Liver (tissue), 9 donors: ENCODE measurements around the gene LPO. TPM values are rescaled to one million over a fixed set of nuclear protein-coding genes. Genes with fewer than 3 reads are reported as not detected.

ENCODE experiments used
- DNase-seq: peaks from one replicate; pipeline ENCODE4 v3.0.0-alpha.2; 2017; ENCODE audit warnings: low spot score
- H3K27ac ChIP-seq, 2 donors: one replicate each; pipeline ENCODE4 v1.7.0; 2013; ENCODE audit warnings: inconsistent platforms in 2 of 2, low read length in 2 of 2, control low read depth in 1 of 2, low read depth in 1 of 2, mild to moderate bottlenecking in 1 of 2
- H3K27me3 ChIP-seq, 4 donors: one replicate each; pipeline versions ENCODE4 v1.6.1 to v1.7.0; 2013; ENCODE audit warnings: low read length in 3 of 4, inconsistent platforms in 1 of 4, mild to moderate bottlenecking in 1 of 4, moderate library complexity in 1 of 4; ENCODE audit not compliant: control insufficient read depth in 4 of 4, insufficient read depth in 4 of 4
- H3K36me3 ChIP-seq, 4 donors: one replicate each; pipeline versions ENCODE4 v1.6.1 to v1.7.0; 2013; ENCODE audit warnings: low read length in 3 of 4, mild to moderate bottlenecking in 3 of 4, low read depth in 1 of 4, moderate library complexity in 1 of 4; ENCODE audit not compliant: control insufficient read depth in 4 of 4, insufficient read depth in 3 of 4
- H3K4me1 ChIP-seq, 4 donors: one replicate each; pipeline versions ENCODE4 v1.6.1 to v1.7.0; 2013; ENCODE audit warnings: low read length in 3 of 4, mild to moderate bottlenecking in 3 of 4, moderate library complexity in 1 of 4; ENCODE audit not compliant: control insufficient read depth in 4 of 4, insufficient read depth in 4 of 4
- H3K4me3 ChIP-seq, 3 donors: one replicate each; pipeline versions ENCODE4 v1.6.1 to v1.7.0; 2013; ENCODE audit warnings: low read length in 3 of 3, control low read depth in 1 of 3, low read depth in 1 of 3, mild to moderate bottlenecking in 1 of 3
- H3K9ac ChIP-seq, 2 donors: one replicate each; pipeline ENCODE4 v1.7.0; 2013; ENCODE audit warnings: low read length in 2 of 2, mild to moderate bottlenecking in 2 of 2, moderate library complexity in 2 of 2, control low read depth in 1 of 2, low read depth in 1 of 2
- H3K9me3 ChIP-seq, 4 donors: one replicate each; pipeline versions ENCODE4 v1.6.1 to v1.7.0; 2013; ENCODE audit warnings: low read length in 3 of 4; ENCODE audit not compliant: control insufficient read depth in 4 of 4
- ATF3 ChIP-seq: IDR thresholded peaks from 2 replicates; pipeline ENCODE4 v1.6.1; 2016; ENCODE audit warnings: antibody characterized with exemption
- FOXA2 ChIP-seq: IDR thresholded peaks from 2 replicates; pipeline ENCODE4 v1.6.1; 2016; ENCODE audit warnings: antibody characterized with exemption
- GABPA ChIP-seq, 2 donors: IDR thresholded peaks in 1 of 2; conservative IDR thresholded peaks in 1 of 2; 2 replicates each; pipeline ENCODE4 v1.6.1; 2016; ENCODE audit warnings: antibody characterized with exemption in 2 of 2, mild to moderate bottlenecking in 1 of 2, moderate library complexity in 1 of 2
- HNF4A ChIP-seq, 2 donors: conservative IDR thresholded peaks; 2 replicates each; pipeline ENCODE4 v1.6.1; 2016; ENCODE audit warnings: antibody characterized with exemption in 2 of 2, mild to moderate bottlenecking in 2 of 2
- JUND ChIP-seq, 2 donors: IDR thresholded peaks; 2 replicates each; pipeline ENCODE4 v1.6.1; 2016; ENCODE audit warnings: antibody characterized with exemption in 2 of 2
- MAX ChIP-seq: IDR thresholded peaks from 2 replicates; pipeline ENCODE4 v1.6.1; 2016; ENCODE audit warnings: antibody characterized with exemption
- NR2F2 ChIP-seq: IDR thresholded peaks from 2 replicates; pipeline ENCODE4 v1.6.1; 2016; ENCODE audit warnings: antibody characterized with exemption
- RAD21 ChIP-seq, 2 donors: IDR thresholded peaks; 2 replicates each; pipeline ENCODE4 v1.6.1; 2016; ENCODE audit warnings: antibody characterized with exemption in 2 of 2, mild to moderate bottlenecking in 2 of 2
- RXRA ChIP-seq, 2 donors: IDR thresholded peaks; 2 replicates each; pipeline ENCODE4 v1.6.1; 2017 to 2018; ENCODE audit warnings: antibody characterized with exemption in 2 of 2, mild to moderate bottlenecking in 1 of 2
- SP1 ChIP-seq: IDR thresholded peaks from 2 replicates; pipeline ENCODE4 v1.6.1; 2018; ENCODE audit warnings: antibody characterized with exemption, mild to moderate bottlenecking
- YY1 ChIP-seq: IDR thresholded peaks from 2 replicates; pipeline ENCODE4 v1.6.1; 2016; ENCODE audit warnings: antibody characterized with exemption, mild to moderate bottlenecking
- WGBS: extraction: QIAGEN DNeasy Blood & Tissue Kit; methylation state at CpG from one replicate; pipeline ENCODE4 v1.1.7; 2013; 5-methylcytosine and 5-hydroxymethylcytosine counted together
- polyA plus RNA-seq, 2 donors: library from polyadenylated mRNA; stranded (reverse) in 1 of 2; unstranded in 1 of 2; fragments of 200-250 nt in 1 of 2; fragments of >200 nt in 1 of 2; fragmentation: Nextera tagmentation in 1 of 2; extraction: Ambion mirVana in 1 of 2; gene quantifications; one replicate each; pipeline versions ENCODE4 v1.2.1 to v1.2.3, GENCODE V29; 2013 to 2015
- total RNA-seq, 2 donors: library from RNA; depleted of rRNA; stranded (reverse); fragments of >200 nt; gene quantifications; one replicate each; pipeline ENCODE4 v1.2.3, GENCODE V29; 2014
- TF ChIP-seq, protein P1 (sequence below): fragments of 150-350 bp; IDR thresholded peaks from 2 replicates; pipeline ENCODE4 v1.5.1; 2017; ENCODE audit warnings: improper control_type of control experiment, low read depth, low read length; ENCODE audit not compliant: missing input control
- TF ChIP-seq, protein P2 (sequence below): IDR thresholded peaks from 2 replicates; pipeline ENCODE4 v1.6.1; 2016; ENCODE audit warnings: antibody characterized with exemption, mild to moderate bottlenecking
- TF ChIP-seq, protein P3 (sequence below): IDR thresholded peaks from 2 replicates; pipeline ENCODE4 v1.6.1; 2016; ENCODE audit warnings: antibody characterized with exemption
- donor health status: healthy.
- donor health status: healthy.
- donor health status: healthy.
- donor health status: healthy.
- donor health status: healthy.

Gene LPO
- total and polyA plus RNA-seq, 4 donors, result not detected

GRCh38 chr17:58200024-58200633 is 38.3 kb upstream of the LPO start (continued):
- TF ChIP-seq, protein P1, sequence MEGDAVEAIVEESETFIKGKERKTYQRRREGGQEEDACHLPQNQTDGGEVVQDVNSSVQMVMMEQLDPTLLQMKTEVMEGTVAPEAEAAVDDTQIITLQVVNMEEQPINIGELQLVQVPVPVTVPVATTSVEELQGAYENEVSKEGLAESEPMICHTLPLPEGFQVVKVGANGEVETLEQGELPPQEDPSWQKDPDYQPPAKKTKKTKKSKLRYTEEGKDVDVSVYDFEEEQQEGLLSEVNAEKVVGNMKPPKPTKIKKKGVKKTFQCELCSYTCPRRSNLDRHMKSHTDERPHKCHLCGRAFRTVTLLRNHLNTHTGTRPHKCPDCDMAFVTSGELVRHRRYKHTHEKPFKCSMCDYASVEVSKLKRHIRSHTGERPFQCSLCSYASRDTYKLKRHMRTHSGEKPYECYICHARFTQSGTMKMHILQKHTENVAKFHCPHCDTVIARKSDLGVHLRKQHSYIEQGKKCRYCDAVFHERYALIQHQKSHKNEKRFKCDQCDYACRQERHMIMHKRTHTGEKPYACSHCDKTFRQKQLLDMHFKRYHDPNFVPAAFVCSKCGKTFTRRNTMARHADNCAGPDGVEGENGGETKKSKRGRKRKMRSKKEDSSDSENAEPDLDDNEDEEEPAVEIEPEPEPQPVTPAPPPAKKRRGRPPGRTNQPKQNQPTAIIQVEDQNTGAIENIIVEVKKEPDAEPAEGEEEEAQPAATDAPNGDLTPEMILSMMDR, result peak; percentile 28
- no peak for TF ChIP-seq FOXA2
- no peak for TF ChIP-seq YY1

DNA sequence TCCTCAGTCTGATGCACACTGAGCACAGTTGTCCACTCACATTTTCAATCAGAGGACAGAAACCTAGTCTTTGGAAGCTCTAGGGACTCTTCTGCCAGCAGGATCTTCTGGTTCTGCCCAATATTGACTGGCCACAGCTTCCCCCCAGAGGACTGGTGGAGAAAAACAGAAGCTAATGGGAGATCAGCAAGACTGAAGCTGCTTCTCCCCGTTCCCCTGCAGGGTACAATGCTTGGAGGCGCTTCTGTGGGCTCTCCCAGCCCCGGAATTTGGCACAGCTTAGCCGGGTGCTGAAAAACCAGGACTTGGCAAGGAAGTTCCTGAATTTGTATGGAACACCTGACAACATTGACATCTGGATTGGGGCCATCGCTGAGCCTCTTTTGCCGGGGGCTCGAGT is 35.5 kb upstream of the LPO start:
- H3K9ac ChIP-seq, result no peak overlapping the region
- no peak for DNase-seq
- H3K36me3 ChIP-seq, result peaks cover 0 to 21% (median 6%) of the 10 kb centered on the region in 4 donors
- no peaks in the 10 kb centered on the region for H3K4me1 ChIP-seq
- H3K4me3 ChIP-seq, result no peak overlapping the region
- no peak for TF ChIP-seq RAD21 (IDR thresholded peaks at IDR 0.05)
- TF ChIP-seq JUND (IDR thresholded peaks at IDR 0.05), result no peak
- TF ChIP-seq GABPA (IDR thresholded peaks at IDR 0.05 in 1 of 2, conservative IDR thresholded peaks at IDR 0.05 in 1 of 2), result no peak
- no peak for TF ChIP-seq SP1
- no peak for TF ChIP-seq RXRA (IDR thresholded peaks at IDR 0.05)
- TF ChIP-seq, protein P2, sequence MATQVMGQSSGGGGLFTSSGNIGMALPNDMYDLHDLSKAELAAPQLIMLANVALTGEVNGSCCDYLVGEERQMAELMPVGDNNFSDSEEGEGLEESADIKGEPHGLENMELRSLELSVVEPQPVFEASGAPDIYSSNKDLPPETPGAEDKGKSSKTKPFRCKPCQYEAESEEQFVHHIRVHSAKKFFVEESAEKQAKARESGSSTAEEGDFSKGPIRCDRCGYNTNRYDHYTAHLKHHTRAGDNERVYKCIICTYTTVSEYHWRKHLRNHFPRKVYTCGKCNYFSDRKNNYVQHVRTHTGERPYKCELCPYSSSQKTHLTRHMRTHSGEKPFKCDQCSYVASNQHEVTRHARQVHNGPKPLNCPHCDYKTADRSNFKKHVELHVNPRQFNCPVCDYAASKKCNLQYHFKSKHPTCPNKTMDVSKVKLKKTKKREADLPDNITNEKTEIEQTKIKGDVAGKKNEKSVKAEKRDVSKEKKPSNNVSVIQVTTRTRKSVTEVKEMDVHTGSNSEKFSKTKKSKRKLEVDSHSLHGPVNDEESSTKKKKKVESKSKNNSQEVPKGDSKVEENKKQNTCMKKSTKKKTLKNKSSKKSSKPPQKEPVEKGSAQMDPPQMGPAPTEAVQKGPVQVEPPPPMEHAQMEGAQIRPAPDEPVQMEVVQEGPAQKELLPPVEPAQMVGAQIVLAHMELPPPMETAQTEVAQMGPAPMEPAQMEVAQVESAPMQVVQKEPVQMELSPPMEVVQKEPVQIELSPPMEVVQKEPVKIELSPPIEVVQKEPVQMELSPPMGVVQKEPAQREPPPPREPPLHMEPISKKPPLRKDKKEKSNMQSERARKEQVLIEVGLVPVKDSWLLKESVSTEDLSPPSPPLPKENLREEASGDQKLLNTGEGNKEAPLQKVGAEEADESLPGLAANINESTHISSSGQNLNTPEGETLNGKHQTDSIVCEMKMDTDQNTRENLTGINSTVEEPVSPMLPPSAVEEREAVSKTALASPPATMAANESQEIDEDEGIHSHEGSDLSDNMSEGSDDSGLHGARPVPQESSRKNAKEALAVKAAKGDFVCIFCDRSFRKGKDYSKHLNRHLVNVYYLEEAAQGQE, result no peak
- no peak for TF ChIP-seq NR2F2
- 91% methylated on average over 7 of the region's 7 CpGs for WGBS
- no peaks in the 10 kb centered on the region for H3K9me3 ChIP-seq
- H3K27me3 ChIP-seq, result peaks cover 0 to 8% (median 0%) of the 10 kb centered on the region in 4 donors
- H3K27ac ChIP-seq, result no peak overlapping the region

DNA sequence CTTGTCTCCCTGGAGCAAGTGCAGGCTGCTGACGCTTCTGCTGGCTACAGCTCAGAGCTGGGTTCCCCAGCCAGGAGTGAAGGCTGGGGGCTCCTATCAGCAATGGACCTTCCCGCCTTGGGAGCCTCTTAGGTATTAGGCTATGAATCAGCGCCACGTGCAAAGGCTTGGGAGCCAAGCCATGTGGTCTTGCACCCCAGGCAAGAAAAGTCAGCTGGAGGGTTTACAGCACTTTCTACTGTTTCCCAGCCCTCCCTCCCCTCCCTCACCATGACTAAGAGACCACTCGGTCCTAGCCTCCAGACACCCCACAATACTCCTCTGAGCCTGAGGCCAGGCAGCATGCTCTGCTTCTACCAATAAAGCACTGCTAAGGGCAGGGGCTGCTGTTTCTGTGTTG is 33.6 kb upstream of the LPO start:
- H3K9ac ChIP-seq, result no peak overlapping the region
- no peaks in the 10 kb centered on the region for H3K27me3 ChIP-seq
- H3K27ac ChIP-seq, result no peak overlapping the region
- no peaks in the 10 kb centered on the region for H3K4me1 ChIP-seq
- TF ChIP-seq YY1, result no peak
- no peak for TF ChIP-seq MAX
- no peak for TF ChIP-seq HNF4A (conservative IDR thresholded peaks at IDR 0.05)
- no peak for TF ChIP-seq ATF3
- TF ChIP-seq, protein P3, sequence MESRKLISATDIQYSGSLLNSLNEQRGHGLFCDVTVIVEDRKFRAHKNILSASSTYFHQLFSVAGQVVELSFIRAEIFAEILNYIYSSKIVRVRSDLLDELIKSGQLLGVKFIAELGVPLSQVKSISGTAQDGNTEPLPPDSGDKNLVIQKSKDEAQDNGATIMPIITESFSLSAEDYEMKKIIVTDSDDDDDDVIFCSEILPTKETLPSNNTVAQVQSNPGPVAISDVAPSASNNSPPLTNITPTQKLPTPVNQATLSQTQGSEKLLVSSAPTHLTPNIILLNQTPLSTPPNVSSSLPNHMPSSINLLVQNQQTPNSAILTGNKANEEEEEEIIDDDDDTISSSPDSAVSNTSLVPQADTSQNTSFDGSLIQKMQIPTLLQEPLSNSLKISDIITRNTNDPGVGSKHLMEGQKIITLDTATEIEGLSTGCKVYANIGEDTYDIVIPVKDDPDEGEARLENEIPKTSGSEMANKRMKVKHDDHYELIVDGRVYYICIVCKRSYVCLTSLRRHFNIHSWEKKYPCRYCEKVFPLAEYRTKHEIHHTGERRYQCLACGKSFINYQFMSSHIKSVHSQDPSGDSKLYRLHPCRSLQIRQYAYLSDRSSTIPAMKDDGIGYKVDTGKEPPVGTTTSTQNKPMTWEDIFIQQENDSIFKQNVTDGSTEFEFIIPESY, result no peak
- TF ChIP-seq, protein P2, result no peak
- H3K36me3 ChIP-seq, result peaks cover 2 to 34% (median 9%) of the 10 kb centered on the region in 4 donors
- 98% methylated on average over 5 of the region's 5 CpGs for WGBS
- no peak overlapping the region for H3K4me3 ChIP-seq
- DNase-seq, result no peak
- H3K9me3 ChIP-seq, result no peaks in the 10 kb centered on the region
